IMR-90 (cell line): ENCODE measurements around the gene LY6G6F. TPM values are rescaled to one million over a fixed set of nuclear protein-coding genes. Genes with fewer than 3 reads are reported as not detected.
A peak's percentile ranks its signal among the peaks of the same experiment; 100 is the strongest.

Experiments used
- ATAC-seq: fragments of 200-7000 bp; cut with Tn5 transposase; 2 replicates; pipeline ENCODE4 v1.9.1; 2020; ENCODE audit warnings: low read depth, mild to moderate bottlenecking, moderate library complexity
- BruUV-seq: library from RNA; stranded (reverse); fragments of 400-500 nt; replicated peaks from 2 replicates; lab custom pipeline; 2021; lab: Mats Ljungman, UMichigan
- CTCF ChIA-PET: fragments of 300-600 bp; formaldehyde crosslinking; extraction: SDS; loops from one replicate; lab custom pipeline; 2021; ENCODE audit warnings: antibody characterized with exemption; lab: Yijun Ruan, JAX
- POLR2A ChIA-PET: fragments of 300-600 bp; sonication (Branson Sonifier 250); formaldehyde crosslinking; loops from one replicate; lab custom pipeline; 2022; ENCODE audit warnings: antibody characterized with exemption; ENCODE audit not compliant: unreplicated experiment; lab: Charles Lee
- DNase-seq: peaks from one replicate; pipeline ENCODE4 v3.0.0; 2013
- H2AFZ ChIP-seq: replicated peaks from 2 replicates; pipeline ENCODE3; 2013; ENCODE audit warnings: low read length, mild to moderate bottlenecking; ENCODE audit not compliant: poor library complexity
- H2AK5ac ChIP-seq: 2 replicates; pipeline ENCODE4 v1.6.1; 2013; ENCODE audit warnings: low read depth, low read length, inconsistent platforms
- H2AK9ac ChIP-seq: replicated peaks from 2 replicates; pipeline ENCODE3; 2013; ENCODE audit warnings: mild to moderate bottlenecking, low read depth, low read length, moderate library complexity; ENCODE audit not compliant: poor library complexity
- H2BK120ac ChIP-seq: 2 replicates; pipeline ENCODE4 v1.6.1; 2013; ENCODE audit warnings: low read depth, low read length, inconsistent platforms
- H2BK15ac ChIP-seq: 3 replicates; pipeline ENCODE4 v1.6.1; 2013; ENCODE audit warnings: low read depth, low read length, inconsistent platforms
- H2BK20ac ChIP-seq: 2 replicates; pipeline ENCODE4 v1.6.1; 2013; ENCODE audit warnings: low read depth, mild to moderate bottlenecking, inconsistent platforms, low read length, moderate library complexity
- H2BK5ac ChIP-seq: 2 replicates; pipeline ENCODE4 v1.6.1; 2013; ENCODE audit warnings: mild to moderate bottlenecking, low read depth, low read length, inconsistent platforms; ENCODE audit not compliant: poor library complexity, severe bottlenecking
- H3K14ac ChIP-seq: replicated peaks from 2 replicates; pipeline ENCODE4 v1.6.1; 2013; ENCODE audit warnings: low read depth, low read length, inconsistent platforms
- H3K18ac ChIP-seq: 2 replicates; pipeline ENCODE4 v1.6.1; 2013; ENCODE audit warnings: low read depth, low read length, control low read depth
- H3K23ac ChIP-seq: 2 replicates; pipeline ENCODE4 v1.6.1; 2013; ENCODE audit warnings: low read depth, low read length, inconsistent platforms
- H3K27ac ChIP-seq: 2 replicates; pipeline ENCODE4 v1.5.1; 2013; ENCODE audit warnings: mild to moderate bottlenecking, control low read depth, low read length; ENCODE audit not compliant: insufficient read depth
- H3K27me3 ChIP-seq: 2 replicates; pipeline ENCODE4 v1.6.1; 2013; ENCODE audit warnings: low read length; ENCODE audit not compliant: control insufficient read depth, insufficient read depth
- H3K36me3 ChIP-seq: 2 replicates; pipeline ENCODE4 v1.6.1; 2013; ENCODE audit warnings: low read length, mixed read lengths; ENCODE audit not compliant: control insufficient read depth, insufficient read depth
- H3K4ac ChIP-seq: 2 replicates; pipeline ENCODE4 v1.6.1; 2013; ENCODE audit warnings: low read depth, low read length, inconsistent platforms
- H3K4me1 ChIP-seq: 2 replicates; pipeline ENCODE4 v1.6.1; 2013; ENCODE audit warnings: low read length, mixed read lengths; ENCODE audit not compliant: control insufficient read depth, insufficient read depth
- H3K4me2 ChIP-seq: 2 replicates; pipeline ENCODE4 v1.6.1; 2013; ENCODE audit warnings: low read depth, mild to moderate bottlenecking, control low read depth, low read length, moderate library complexity
- H3K4me3 ChIP-seq: 2 replicates; pipeline ENCODE4 v1.5.1; 2013; ENCODE audit warnings: low read depth, mild to moderate bottlenecking, control low read depth, low read length, moderate library complexity; ENCODE audit not compliant: insufficient read depth
- H3K56ac ChIP-seq: 2 replicates; pipeline ENCODE4 v1.6.1; 2013; ENCODE audit warnings: low read length, inconsistent platforms; ENCODE audit not compliant: insufficient read depth; ENCODE audit errors: extremely low read depth
- H3K79me1 ChIP-seq, 2 experiments: 2 replicates each; pipeline ENCODE4 v1.6.1; 2013; ENCODE audit warnings: low read length in 2 of 2, inconsistent platforms in 1 of 2, low read depth in 1 of 2
- H3K9ac ChIP-seq: 2 replicates; pipeline ENCODE4 v1.6.1; 2013; ENCODE audit warnings: low read depth, low read length, control low read depth
- H3K9me1 ChIP-seq: 2 replicates; pipeline ENCODE4 v1.6.1; 2013; ENCODE audit warnings: low read length, inconsistent platforms; ENCODE audit not compliant: insufficient read depth
- H3K9me3 ChIP-seq: 2 replicates; pipeline ENCODE4 v1.6.1; 2013; ENCODE audit warnings: low read length; ENCODE audit not compliant: control insufficient read depth, insufficient read depth
- H4K20me1 ChIP-seq: 2 replicates; pipeline ENCODE4 v1.6.1; 2013; ENCODE audit warnings: low read length, inconsistent platforms; ENCODE audit not compliant: insufficient read depth
- H4K5ac ChIP-seq: 2 replicates; pipeline ENCODE4 v1.6.1; 2013; ENCODE audit warnings: mild to moderate bottlenecking, low read depth, low read length, control low read depth
- H4K8ac ChIP-seq, 2 experiments: 2 replicates each; pipeline ENCODE4 v1.6.1; 2013; ENCODE audit warnings: low read depth in 2 of 2, low read length in 2 of 2, control low read depth in 1 of 2, inconsistent platforms in 1 of 2
- H4K91ac ChIP-seq: 2 replicates; pipeline ENCODE4 v1.6.1; 2013; ENCODE audit warnings: low read depth, low read length, inconsistent platforms; ENCODE audit not compliant: insufficient read depth
- MAZ ChIP-seq: IDR thresholded peaks from 2 replicates; pipeline ENCODE4 v1.6.1; 2012; ENCODE audit warnings: low read depth, mild to moderate bottlenecking, low read length, improper control_type of control experiment, moderate library complexity, borderline replicate concordance
- MXI1 ChIP-seq: IDR thresholded peaks from 2 replicates; pipeline ENCODE4 v1.6.1; 2012; ENCODE audit warnings: low read depth, mild to moderate bottlenecking, low read length, moderate library complexity, borderline replicate concordance
- WGBS, 2 experiments: methylation state at CpG; one replicate each; pipeline versions ENCODE4 v1.1.5 to v1.1.7; 2013; ENCODE audit warnings: missing lambda C conversion rate in 2 of 2; ENCODE audit not compliant: insufficient read length in 1 of 2; ENCODE audit errors: extremely low coverage in 2 of 2; 5-methylcytosine and 5-hydroxymethylcytosine counted together
- dilution Hi-C: fragments of 300-500 bp; cut with HindIII; formaldehyde crosslinking; loops from one replicate; pipeline ENCODE4 v1.14.3; 2018; ENCODE audit warnings: low sequenced_read_pairs; ENCODE audit not compliant: unreplicated experiment
- in situ Hi-C: fragments of 300-500 bp; cut with MboI; formaldehyde crosslinking; loops from 3 replicates; pipeline ENCODE4 v1.14.3; 2019; ENCODE audit warnings: low sequenced_read_pairs, inconsistent platforms, mixed read lengths
- intact Hi-C: fragments of 100-400 bp; cut with micrococcal nuclease; formaldehyde crosslinking; loops from 2 replicates; pipeline ENCODE4 v1.10.0; 2022
- polyA plus RNA-seq, 3 experiments: library from polyadenylated mRNA; depleted of rRNA; stranded (reverse); fragments of >200 nt; gene quantifications; 2 replicates each; pipeline ENCODE4 v1.2.3, GENCODE V29; 2012; ENCODE audit warnings: low replicate concordance in 1 of 3
- total RNA-seq: library from RNA; depleted of rRNA; stranded (reverse); fragments of >200 nt; gene quantifications from 2 replicates; pipeline ENCODE4 v1.2.3, GENCODE V29; 2012

The LY6G6F gene
- total and polyA plus RNA-seq, 2 of the 4 experiments (the other 2 are of a cell fraction): not detected

- Histone ChIP-seq H4K91ac (peak overlapping the region; percentile 15; the same call in 1 of the 2 replicates), H3K9me3 (no peaks in the 10 kb centered on the region), H2AFZ (peak overlapping the region; percentile 39), H3K27me3 (no peaks in the 10 kb centered on the region), H2AK9ac (peak overlapping the region; percentile 55), H4K20me1 (0 out of 2 replicates have a peak, but pooled peaks cover 11% of the 10 kb centered on the region), H3K9me1 (peaks cover 10% of the 10 kb centered on the region), H3K56ac (peak overlapping the region; percentile 77), H3K4ac (peak overlapping the region; percentile 70), H3K23ac (peak overlapping the region; percentile 78), H2BK15ac (no peak overlapping the region), H3K9ac (peak overlapping the region; percentile 77), H3K14ac (peak overlapping the region; percentile 88), H3K4me2 (peak overlapping the region; percentile 97), H2AK5ac (peak overlapping the region; percentile 70; the same call in 1 of the 2 replicates), H4K8ac (peak overlapping the region; percentile 43 to 53; a peak in 2 of 4 replicates), H3K18ac (peak overlapping the region; percentile 10; the same call in 1 of the 2 replicates), H2BK20ac (no peak overlapping the region), H3K36me3 (peaks cover 13% of the 10 kb centered on the region), H4K5ac (no peak overlapping the region; the same call in 1 of the 2 replicates), H3K4me1 (peaks cover 6% of the 10 kb centered on the region), H3K27ac (peak overlapping the region; percentile 82), H2BK5ac (peak overlapping the region; percentile 79), H3K79me1 (peaks cover 21 to 44% of the 10 kb centered on the region in 2 experiments), H3K4me3 (peak overlapping the region; percentile 67), H2BK120ac (no peak overlapping the region; the same call in 1 of the 2 replicates)
- ChIA-PET POLR2A (interaction anchor here (0.9 kb wide), 1 partner anchor 28 kb away, joined by 3 read pairs; no protein-coding TSS in a partner anchor), CTCF (interaction anchor here (1.1 kb wide), 1 partner anchor 12 kb away, joined by 3 read pairs; no protein-coding TSS in a partner anchor)
- peak; percentile 41 for DNase-seq
- WGBS, 2 experiments: 44% methylated on average over 3 of the region's 7 CpGs; no CpG with 5 or more reads in 1 of the 2 experiments
- TF ChIP-seq MXI1 (peak; percentile 71; the same call in 1 of the 2 replicates), MAZ (no peak)
- intact Hi-C loops: loop anchor here (2.0 kb wide), 2 partner anchors 29 to 129 kb away; no protein-coding TSS in a partner anchor
- dilution Hi-C loops: no loop called here
- ATAC-seq: peak; percentile 6; the same call in 1 of the 2 replicates
- BruUV-seq: no TSS peak
- in situ Hi-C loops: no loop called here
Observed at GRCh38 chr6:31701666-31702404, 4.8 kb upstream of the LY6G6F start.
